Breast epithelium (tissue), 3 donors: ENCODE results near the gene HABP2.

Experiments used
- CTCF ChIP-seq, 3 donors: fragments of 450-650 bp; IDR thresholded peaks; one replicate each; pipeline ENCODE4 v1.5.1; 2016 to 2017; ENCODE audit warnings: antibody characterized with exemption in 3 of 3, mild to moderate bottlenecking in 3 of 3, moderate library complexity in 3 of 3
- POLR2A ChIP-seq: fragments of 450-650 bp; IDR thresholded peaks from one replicate; pipeline ENCODE4 v1.6.1; 2016; ENCODE audit warnings: antibody characterized with exemption, mild to moderate bottlenecking, moderate library complexity
- POLR2AphosphoS5 ChIP-seq, 3 donors: sonication (generic); formaldehyde crosslinking; IDR thresholded peaks; one replicate each; pipeline ENCODE4 v1.6.1; 2017; ENCODE audit warnings: antibody characterized with exemption in 3 of 3

- TF ChIP-seq CTCF (IDR thresholded peaks at IDR 0.05) (no peak), POLR2AphosphoS5 (IDR thresholded peaks at IDR 0.05) (no peak), POLR2A (no peak)
These were observed 11.9 kb upstream of the HABP2 start for GRCh38 chr10:113540845-113541548.
